Activated naive CD8-positive, alpha-beta T cell (primary cell): ENCODE results near the gene BCLAF3.

Experiments used
- H3K27ac Mint-ChIP-seq: one replicate; pipeline ENCODE4 v1.8.0; 2021; ENCODE audit warnings: mixed read lengths
- H3K27me3 Mint-ChIP-seq: one replicate; pipeline ENCODE4 v1.8.0; 2021; ENCODE audit warnings: mixed read lengths
- H3K36me3 Mint-ChIP-seq: one replicate; pipeline ENCODE4 v1.8.0; 2021; ENCODE audit warnings: mixed read lengths
- H3K4me1 Mint-ChIP-seq: one replicate; pipeline ENCODE4 v1.8.0; 2021; ENCODE audit warnings: low read depth, mixed read lengths
- H3K4me3 Mint-ChIP-seq: one replicate; pipeline ENCODE4 v1.8.0; 2021; ENCODE audit warnings: mild to moderate bottlenecking, mixed read lengths
- H3K9me3 Mint-ChIP-seq: one replicate; pipeline ENCODE4 v1.8.0; 2021; ENCODE audit warnings: low read depth, mixed read lengths

Gene BCLAF3

GRCh38 chrX:19991350-19991718 lies 473 bp upstream of the BCLAF3 start:
- H3K9me3 Mint-ChIP-seq = no peaks in the 10 kb centered on the region
- peaks cover 17% of the 10 kb centered on the region for H3K4me1 Mint-ChIP-seq
- peak overlapping the region; percentile 90 for H3K4me3 Mint-ChIP-seq
- H3K27me3 Mint-ChIP-seq = no peaks in the 10 kb centered on the region
- H3K27ac Mint-ChIP-seq = peak overlapping the region; percentile 91
- no peaks in the 10 kb centered on the region for H3K36me3 Mint-ChIP-seq

GRCh38 chrX:19990151-19990555 lies 708 bp downstream of the BCLAF3 start:
- peak overlapping the region; percentile 83 for H3K27ac Mint-ChIP-seq
- no peaks in the 10 kb centered on the region for H3K27me3 Mint-ChIP-seq
- peak overlapping the region; percentile 94 for H3K4me3 Mint-ChIP-seq

GRCh38 chrX:19987856-19988255 lies 3.0 kb downstream of the BCLAF3 start:
- H3K9me3 Mint-ChIP-seq = no peaks in the 10 kb centered on the region
- H3K27ac Mint-ChIP-seq = no peak overlapping the region
- no peaks in the 10 kb centered on the region for H3K27me3 Mint-ChIP-seq
- peaks cover 19% of the 10 kb centered on the region for H3K4me1 Mint-ChIP-seq
- H3K36me3 Mint-ChIP-seq = no peaks in the 10 kb centered on the region
- no peak overlapping the region for H3K4me3 Mint-ChIP-seq

More at GRCh38 chrX:19990151-19990555, 708 bp downstream of the BCLAF3 start:
- Mint-ChIP-seq H3K9me3 (no peaks in the 10 kb centered on the region), H3K36me3 (no peaks in the 10 kb centered on the region), H3K4me1 (peaks cover 19% of the 10 kb centered on the region)

GRCh38 chrX:19986531-19986930 lies 4.3 kb downstream of the BCLAF3 start:
- H3K4me1 Mint-ChIP-seq = peaks cover 20% of the 10 kb centered on the region
- no peak overlapping the region for H3K27ac Mint-ChIP-seq
- no peaks in the 10 kb centered on the region for H3K27me3 Mint-ChIP-seq
- no peaks in the 10 kb centered on the region for H3K36me3 Mint-ChIP-seq
- no peaks in the 10 kb centered on the region for H3K9me3 Mint-ChIP-seq
- no peak overlapping the region for H3K4me3 Mint-ChIP-seq

GRCh38 chrX:19981947-19982346 lies 8.9 kb downstream of the BCLAF3 start:
- no peak overlapping the region for H3K4me3 Mint-ChIP-seq
- no peaks in the 10 kb centered on the region for H3K27me3 Mint-ChIP-seq
- H3K27ac Mint-ChIP-seq = no peak overlapping the region
- H3K9me3 Mint-ChIP-seq = peaks cover 4% of the 10 kb centered on the region
- peaks cover 19% of the 10 kb centered on the region for H3K4me1 Mint-ChIP-seq
- peaks cover 4% of the 10 kb centered on the region for H3K36me3 Mint-ChIP-seq

GRCh38 chrX:19975845-19976244 lies 15.0 kb downstream of the BCLAF3 start:
- Mint-ChIP-seq H3K27me3 (no peaks in the 10 kb centered on the region), H3K4me3 (no peak overlapping the region), H3K27ac (peak overlapping the region; percentile 70), H3K36me3 (peaks cover 12% of the 10 kb centered on the region), H3K9me3 (peaks cover 4% of the 10 kb centered on the region), H3K4me1 (peaks cover 28% of the 10 kb centered on the region)

GRCh38 chrX:19972984-19973383 lies 17.9 kb downstream of the BCLAF3 start:
- peaks cover 7% of the 10 kb centered on the region for H3K36me3 Mint-ChIP-seq
- H3K4me1 Mint-ChIP-seq = peaks cover 27% of the 10 kb centered on the region
- H3K4me3 Mint-ChIP-seq = no peak overlapping the region
- no peak overlapping the region for H3K27ac Mint-ChIP-seq
- no peaks in the 10 kb centered on the region for H3K27me3 Mint-ChIP-seq
- H3K9me3 Mint-ChIP-seq = peaks cover under 1% of the 10 kb centered on the region

GRCh38 chrX:19968276-19968675 lies 22.6 kb downstream of the BCLAF3 start:
- H3K4me3 Mint-ChIP-seq = no peak overlapping the region
- peaks cover 20% of the 10 kb centered on the region for H3K4me1 Mint-ChIP-seq
- no peak overlapping the region for H3K27ac Mint-ChIP-seq
- no peaks in the 10 kb centered on the region for H3K27me3 Mint-ChIP-seq
- peaks cover 6% of the 10 kb centered on the region for H3K36me3 Mint-ChIP-seq
- H3K9me3 Mint-ChIP-seq = no peaks in the 10 kb centered on the region

GRCh38 chrX:19966056-19966455 lies 24.8 kb downstream of the BCLAF3 start:
- Mint-ChIP-seq H3K27me3 (no peaks in the 10 kb centered on the region), H3K4me3 (no peak overlapping the region), H3K27ac (no peak overlapping the region), H3K9me3 (no peaks in the 10 kb centered on the region), H3K36me3 (peaks cover 4% of the 10 kb centered on the region), H3K4me1 (peaks cover 12% of the 10 kb centered on the region)

- H3K4me3 Mint-ChIP-seq = no peak overlapping the region
- H3K27me3 Mint-ChIP-seq = no peaks in the 10 kb centered on the region
- peaks cover 10% of the 10 kb centered on the region for H3K4me1 Mint-ChIP-seq
- H3K9me3 Mint-ChIP-seq = no peaks in the 10 kb centered on the region
- peaks cover 7% of the 10 kb centered on the region for H3K36me3 Mint-ChIP-seq
- H3K27ac Mint-ChIP-seq = no peak overlapping the region
Observed at GRCh38 chrX:19964017-19964710, 26.7 kb downstream of the BCLAF3 start.

GRCh38 chrX:19960913-19961312 lies 29.9 kb downstream of the BCLAF3 start:
- H3K9me3 Mint-ChIP-seq = no peaks in the 10 kb centered on the region
- no peaks in the 10 kb centered on the region for H3K27me3 Mint-ChIP-seq
- no peak overlapping the region for H3K4me3 Mint-ChIP-seq
- H3K4me1 Mint-ChIP-seq = peaks cover 10% of the 10 kb centered on the region
- H3K36me3 Mint-ChIP-seq = peaks cover 12% of the 10 kb centered on the region
- no peak overlapping the region for H3K27ac Mint-ChIP-seq

- Mint-ChIP-seq H3K27ac (no peak overlapping the region), H3K4me1 (peaks cover 7% of the 10 kb centered on the region), H3K4me3 (no peak overlapping the region), H3K9me3 (no peaks in the 10 kb centered on the region), H3K36me3 (peaks cover 12% of the 10 kb centered on the region), H3K27me3 (no peaks in the 10 kb centered on the region)
Observed at GRCh38 chrX:19958552-19959486, 32.0 kb downstream of the BCLAF3 start.

- Mint-ChIP-seq H3K4me3 (no peak overlapping the region), H3K4me1 (peaks cover 6% of the 10 kb centered on the region)
Observed at GRCh38 chrX:19956923-19957322, 33.9 kb downstream of the BCLAF3 start.

GRCh38 chrX:19956306-19956705 lies 34.6 kb downstream of the BCLAF3 start:
- H3K9me3 Mint-ChIP-seq = no peaks in the 10 kb centered on the region
- no peak overlapping the region for H3K4me3 Mint-ChIP-seq
- H3K27me3 Mint-ChIP-seq = no peaks in the 10 kb centered on the region
- H3K27ac Mint-ChIP-seq = no peak overlapping the region
- peaks cover 6% of the 10 kb centered on the region for H3K4me1 Mint-ChIP-seq
- peaks cover 13% of the 10 kb centered on the region for H3K36me3 Mint-ChIP-seq

More at GRCh38 chrX:19956923-19957322, 33.9 kb downstream of the BCLAF3 start:
- Mint-ChIP-seq H3K9me3 (no peaks in the 10 kb centered on the region), H3K36me3 (peaks cover 13% of the 10 kb centered on the region), H3K27ac (no peak overlapping the region), H3K27me3 (no peaks in the 10 kb centered on the region)

GRCh38 chrX:19955306-19955705 lies 35.6 kb downstream of the BCLAF3 start:
- H3K27ac Mint-ChIP-seq = no peak overlapping the region
- H3K36me3 Mint-ChIP-seq = peaks cover 10% of the 10 kb centered on the region
- peaks cover 2% of the 10 kb centered on the region for H3K4me1 Mint-ChIP-seq
- no peaks in the 10 kb centered on the region for H3K9me3 Mint-ChIP-seq
- no peak overlapping the region for H3K4me3 Mint-ChIP-seq
- no peaks in the 10 kb centered on the region for H3K27me3 Mint-ChIP-seq
